HUES48 (cell line): ENCODE data around the gene NPB.

Experiments used
- H3K27ac ChIP-seq: one replicate; pipeline ENCODE4 v1.7.0; 2013; ENCODE audit warnings: low read depth, low read length, inconsistent platforms
- H3K27me3 ChIP-seq: 2 replicates; pipeline ENCODE4 v1.6.1; 2013; ENCODE audit warnings: mild to moderate bottlenecking, low read length; ENCODE audit not compliant: control insufficient read depth, insufficient read depth
- H3K36me3 ChIP-seq: 2 replicates; pipeline ENCODE4 v1.6.1; 2013; ENCODE audit warnings: low read length; ENCODE audit not compliant: control insufficient read depth, insufficient read depth
- H3K4me1 ChIP-seq: 2 replicates; pipeline ENCODE4 v1.6.1; 2013; ENCODE audit warnings: mild to moderate bottlenecking, low read length; ENCODE audit not compliant: control insufficient read depth, insufficient read depth
- H3K4me3 ChIP-seq: 2 replicates; pipeline ENCODE4 v1.5.1; 2013; ENCODE audit warnings: mild to moderate bottlenecking, low read depth, low read length
- H3K9ac ChIP-seq: 2 replicates; pipeline ENCODE4 v1.6.1; 2013; ENCODE audit warnings: mild to moderate bottlenecking, low read depth, low read length, moderate library complexity
- H3K9me3 ChIP-seq: 2 replicates; pipeline ENCODE4 v1.6.1; 2013; ENCODE audit warnings: low read length; ENCODE audit not compliant: control insufficient read depth, insufficient read depth

NPB gene

GRCh38 chr17:81940538-81941483 is 38.8 kb downstream of the NPB start:
- no peaks in the 10 kb centered on the region for H3K9me3 ChIP-seq
- no peak overlapping the region for H3K4me3 ChIP-seq
- no peaks in the 10 kb centered on the region for H3K36me3 ChIP-seq
- H3K27me3 ChIP-seq, result 0 out of 2 replicates have a peak, but pooled peaks cover 3% of the 10 kb centered on the region
- H3K9ac ChIP-seq, result no peak overlapping the region
- peaks cover 11% of the 10 kb centered on the region for H3K4me1 ChIP-seq
- no peak overlapping the region for H3K27ac ChIP-seq

DNA sequence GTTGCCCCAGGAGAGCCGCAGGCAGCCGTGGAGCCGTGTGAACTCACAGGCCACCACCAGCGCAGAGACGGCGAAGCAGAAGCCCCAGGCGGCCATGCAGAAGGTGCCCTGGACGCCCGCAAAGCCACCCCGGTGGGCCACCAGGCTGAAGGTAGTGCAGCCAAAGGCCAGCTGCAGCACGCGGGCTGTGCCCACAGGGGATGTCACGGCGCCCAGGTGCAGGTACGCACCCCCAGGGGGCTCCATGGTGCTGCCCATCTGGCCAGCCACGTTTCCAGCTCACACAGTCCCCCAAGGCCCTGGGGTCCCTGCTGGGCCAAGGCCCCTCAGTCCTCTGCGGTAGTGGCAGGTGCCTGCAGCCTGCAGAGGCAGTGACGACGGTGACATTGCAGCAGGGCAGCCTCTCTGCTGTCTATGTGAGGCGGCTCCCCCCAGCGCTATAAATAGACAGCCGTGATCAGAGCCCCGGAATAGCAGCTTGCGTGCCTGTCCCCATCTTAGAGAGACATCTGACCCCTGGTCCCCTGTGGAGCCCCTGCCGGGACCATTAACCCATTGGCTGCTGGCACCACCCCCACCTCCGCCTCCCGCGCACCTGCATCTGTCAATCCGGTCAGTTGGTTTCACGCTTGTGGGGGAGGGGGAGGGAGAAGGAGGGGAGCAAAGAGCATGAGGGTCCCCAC is 39.6 kb downstream of the NPB start:
- Histone ChIP-seq H3K9me3 (no peaks in the 10 kb centered on the region), H3K36me3 (no peaks in the 10 kb centered on the region), H3K27me3 (0 out of 2 replicates have a peak, but pooled peaks cover 3% of the 10 kb centered on the region), H3K4me1 (peaks cover 11% of the 10 kb centered on the region), H3K4me3 (no peak overlapping the region), H3K27ac (no peak overlapping the region), H3K9ac (no peak overlapping the region)

DNA sequence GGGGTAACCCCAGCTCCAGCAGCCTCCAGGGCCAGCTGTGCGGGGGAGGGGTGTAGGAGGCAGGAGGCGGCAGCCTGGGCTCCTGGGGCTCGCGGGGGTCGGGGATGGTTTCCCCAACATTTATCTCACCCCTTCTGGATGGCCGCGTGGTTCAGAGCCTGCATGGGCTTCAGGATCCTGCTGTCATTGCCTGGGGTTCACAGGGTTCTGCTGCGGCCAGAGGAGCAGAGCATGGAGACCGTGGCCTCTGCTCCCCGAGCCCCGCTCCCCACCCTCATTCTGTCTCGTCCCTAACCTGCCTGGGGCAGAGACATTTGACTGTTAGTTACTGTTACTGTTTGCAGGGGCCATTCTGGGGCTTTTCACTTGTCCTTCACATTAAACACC is 40.1 kb downstream of the NPB start:
- H3K27ac ChIP-seq, result no peak overlapping the region
- H3K4me3 ChIP-seq, result no peak overlapping the region
- no peak overlapping the region for H3K9ac ChIP-seq
- 0 out of 2 replicates have a peak, but pooled peaks cover 3% of the 10 kb centered on the region for H3K27me3 ChIP-seq
- H3K4me1 ChIP-seq, result peaks cover 11% of the 10 kb centered on the region
- no peaks in the 10 kb centered on the region for H3K36me3 ChIP-seq
- no peaks in the 10 kb centered on the region for H3K9me3 ChIP-seq

DNA sequence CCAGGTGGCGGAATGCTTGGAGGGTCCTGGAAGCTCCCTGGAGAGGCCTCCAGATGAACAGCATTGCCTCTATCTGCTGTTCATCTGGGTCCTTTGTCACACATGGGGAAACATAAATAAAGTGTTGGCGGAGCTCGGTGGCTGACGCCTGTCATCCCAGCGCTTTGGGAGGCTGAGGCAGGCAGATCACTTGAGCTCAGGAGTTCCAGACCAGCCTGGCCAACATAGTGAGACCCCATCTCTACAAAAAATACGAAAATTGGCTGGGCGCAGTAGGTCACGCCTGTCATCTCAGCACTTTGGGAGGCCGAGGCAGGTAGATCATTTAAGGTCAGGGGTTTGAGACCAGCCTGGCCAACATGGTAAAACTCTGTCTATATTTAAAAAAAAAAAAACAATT is 42.8 kb downstream of the NPB start:
- H3K27ac ChIP-seq, result no peak overlapping the region
- peaks cover 11% of the 10 kb centered on the region for H3K4me1 ChIP-seq
- H3K9me3 ChIP-seq, result no peaks in the 10 kb centered on the region
- no peak overlapping the region for H3K4me3 ChIP-seq
- no peaks in the 10 kb centered on the region for H3K36me3 ChIP-seq
- no peak overlapping the region for H3K9ac ChIP-seq
- 0 out of 2 replicates have a peak, but pooled peaks cover 3% of the 10 kb centered on the region for H3K27me3 ChIP-seq

GRCh38 chr17:81947189-81947588 is 45.2 kb downstream of the NPB start, which contains the start of gene MYADML2:
MYADML2 (minus strand) TSS chr17:81947233; CDS start chr17:81941741, 5,492 bp downstream.
- Histone ChIP-seq H3K9ac (no peak within 1 kb of the TSS), H3K36me3 (no peaks in the 10 kb centered on the region), H3K9me3 (no peaks in the 10 kb centered on the region), H3K27ac (no peak within 1 kb of the TSS), H3K4me1 (0 out of 2 replicates have a peak, but pooled peaks cover 1% of the 10 kb centered on the region), H3K4me3 (no peak within 1 kb of the TSS), H3K27me3 (0 out of 2 replicates have a peak, but pooled peaks cover 3% of the 10 kb centered on the region)

GRCh38 chr17:81948635-81949378 is 46.8 kb downstream of the NPB start:
- H3K4me1 ChIP-seq, result no peaks in the 10 kb centered on the region
- H3K9me3 ChIP-seq, result no peaks in the 10 kb centered on the region
- 0 out of 2 replicates have a peak, but pooled peaks cover 3% of the 10 kb centered on the region for H3K27me3 ChIP-seq
- H3K4me3 ChIP-seq, result no peak overlapping the region
- H3K9ac ChIP-seq, result no peak overlapping the region
- no peak overlapping the region for H3K27ac ChIP-seq
- H3K36me3 ChIP-seq, result no peaks in the 10 kb centered on the region

- no peak overlapping the region for H3K27ac ChIP-seq
- no peaks in the 10 kb centered on the region for H3K27me3 ChIP-seq
- H3K4me1 ChIP-seq, result no peaks in the 10 kb centered on the region
- H3K36me3 ChIP-seq, result no peaks in the 10 kb centered on the region
- H3K9ac ChIP-seq, result no peak overlapping the region
- no peaks in the 10 kb centered on the region for H3K9me3 ChIP-seq
- H3K4me3 ChIP-seq, result no peak overlapping the region
Observed at GRCh38 chr17:81950501-81950900, 48.5 kb downstream of the NPB start.

DNA sequence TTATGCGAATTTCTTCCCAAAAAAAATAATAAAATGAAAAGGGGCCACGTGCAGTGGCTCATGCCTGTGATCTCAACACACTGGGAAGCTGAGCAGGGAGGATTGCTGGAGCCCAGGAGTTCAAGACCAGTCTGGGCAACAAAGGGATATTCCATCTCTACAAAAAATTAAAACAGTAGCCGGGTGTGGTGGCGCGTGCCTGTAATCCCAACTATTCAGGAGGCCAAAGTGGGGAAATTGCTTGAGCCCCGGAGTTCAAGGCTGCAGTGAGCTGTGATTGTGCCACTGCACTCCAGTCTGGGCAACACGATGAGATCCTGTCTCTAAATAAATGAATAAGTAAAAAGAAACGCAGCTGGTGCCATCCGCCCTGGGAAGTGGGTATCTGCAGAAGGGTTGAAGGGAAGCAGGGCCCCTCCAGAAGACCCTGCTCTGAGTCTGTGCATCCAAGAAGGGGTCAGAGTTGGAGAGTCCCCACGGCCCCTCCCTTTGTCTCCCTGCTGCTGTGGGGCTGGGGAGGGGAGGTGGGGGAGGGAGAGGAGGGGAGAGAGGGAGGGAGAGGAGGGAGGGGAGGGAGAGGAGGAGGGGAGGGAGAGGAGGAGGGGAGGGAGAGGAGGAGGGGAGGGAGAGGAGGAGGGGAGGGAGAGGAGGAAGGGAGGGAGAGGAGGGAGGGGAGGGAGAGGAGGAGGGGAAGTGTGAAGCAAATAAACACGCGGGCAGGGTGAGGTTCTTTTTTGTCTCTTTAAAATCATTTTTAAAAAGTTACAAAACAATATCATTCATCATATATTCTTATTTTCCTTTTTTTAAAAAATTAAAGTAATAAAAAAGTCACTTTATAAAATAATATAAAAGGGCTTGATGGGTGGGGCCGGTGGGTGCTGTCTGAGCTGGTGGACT is 50.0 kb downstream of the NPB start:
- no peak overlapping the region for H3K4me3 ChIP-seq
- H3K4me1 ChIP-seq, result no peaks in the 10 kb centered on the region
- no peaks in the 10 kb centered on the region for H3K36me3 ChIP-seq
- H3K9ac ChIP-seq, result no peak overlapping the region
- no peak overlapping the region for H3K27ac ChIP-seq
- H3K27me3 ChIP-seq, result peaks cover 9% of the 10 kb centered on the region; the same call in 1 of the 2 replicates
- no peaks in the 10 kb centered on the region for H3K9me3 ChIP-seq
